Activated B cell treated with CpG ODN at 0.5 μM for 24 hours (primary cell): Measurements from ENCODE around the gene IYD. TPM values are rescaled to one million over a fixed set of nuclear protein-coding genes. Genes with fewer than 3 reads are reported as not detected.

ENCODE experiments used
- ATAC-seq: fragments of 200-7000 bp; cut with Tn5 transposase; one replicate; pipeline ENCODE4 v1.10.0; 2021; ENCODE audit warnings: low read depth, mild to moderate bottlenecking, moderate library complexity
- CTCF ChIA-PET: fragments of 350-600 bp; sonication (Branson Sonifier 250); formaldehyde crosslinking; loops from one replicate; lab custom pipeline; 2021; ENCODE audit warnings: antibody characterized with exemption; lab: Charles Lee
- POLR2A ChIA-PET: fragments of 350-600 bp; sonication (Branson Sonifier 250); formaldehyde crosslinking; loops from one replicate; lab custom pipeline; 2021; ENCODE audit warnings: antibody characterized with exemption; lab: Charles Lee
- DNase-seq: peaks from one replicate; pipeline ENCODE4 v3.0.0; 2022
- H3K27ac Mint-ChIP-seq: one replicate; pipeline ENCODE4 v1.8.0; 2020; ENCODE audit warnings: mixed read lengths
- H3K27me3 Mint-ChIP-seq: one replicate; pipeline ENCODE4 v1.8.0; 2021; ENCODE audit warnings: mixed read lengths
- H3K36me3 Mint-ChIP-seq: one replicate; pipeline ENCODE4 v1.8.0; 2021; ENCODE audit warnings: low read depth, mixed read lengths
- H3K4me1 Mint-ChIP-seq: one replicate; pipeline ENCODE4 v1.8.0; 2021; ENCODE audit warnings: mixed read lengths
- H3K4me3 Mint-ChIP-seq: one replicate; pipeline ENCODE4 v1.8.0; 2020; ENCODE audit warnings: mild to moderate bottlenecking, mixed read lengths
- H3K9me3 Mint-ChIP-seq: one replicate; pipeline ENCODE4 v1.8.0; 2020; ENCODE audit warnings: mixed read lengths
- intact Hi-C: fragments of 100-400 bp; cut with micrococcal nuclease; formaldehyde crosslinking; loops from one replicate; pipeline ENCODE4 v1.15.1; 2024
- total RNA-seq: library from RNA; stranded (reverse); gene quantifications from 2 replicates; pipeline ENCODE4 v1.2.3, GENCODE V29; 2022
- TF ChIP-seq, protein P1 (sequence below): fragments of 200-600 bp; IDR thresholded peaks from one replicate; pipeline ENCODE4 v1.8.0; 2022; ENCODE audit warnings: antibody characterized with exemption, mild to moderate bottlenecking

The IYD gene
- total RNA-seq, 1 donor from 2014 or later, result not detected

DNA sequence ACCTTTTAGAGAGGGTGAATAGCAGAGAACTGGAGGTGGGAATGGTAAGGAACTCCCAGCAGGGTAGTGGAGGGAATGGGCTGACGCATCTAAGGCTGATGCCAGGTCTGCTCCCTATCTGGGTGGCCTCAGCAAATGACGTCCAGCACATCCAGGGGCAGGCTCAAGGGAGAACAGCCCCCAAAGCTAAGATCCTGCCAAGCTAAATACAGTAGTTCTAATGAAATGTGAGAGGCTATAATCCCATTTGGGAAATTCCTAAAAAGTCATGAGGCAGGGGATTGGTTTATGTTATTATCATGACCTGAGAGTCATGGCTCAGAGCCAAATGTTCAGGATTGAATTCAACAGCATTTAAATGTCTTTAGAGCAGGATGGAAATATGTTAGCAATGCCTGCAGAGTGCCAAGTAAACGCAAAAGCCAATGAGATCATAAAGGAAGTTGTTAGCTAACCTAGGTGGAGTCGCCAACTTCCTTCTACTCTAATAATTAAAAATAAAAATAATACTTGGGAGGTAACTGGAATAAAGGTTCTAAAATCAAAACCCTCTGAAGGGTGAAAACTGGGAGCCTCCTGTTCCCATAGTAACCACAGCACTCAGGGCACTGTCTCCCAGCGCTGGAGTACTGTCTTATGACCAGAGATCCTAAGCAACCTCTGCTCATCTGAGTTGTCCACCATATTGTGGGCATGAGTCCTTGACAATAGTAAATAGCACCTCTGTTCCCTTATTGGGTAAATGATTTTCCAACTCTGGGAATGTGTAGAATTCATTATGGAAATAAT lies 34.8 kb downstream of the IYD start:
- CTCF ChIA-PET, result interaction anchor here (1.0 to 1.6 kb wide), 2 partner anchors 8 to 10 kb away, joined by 3 read pairs; no protein-coding TSS in a partner anchor

DNA sequence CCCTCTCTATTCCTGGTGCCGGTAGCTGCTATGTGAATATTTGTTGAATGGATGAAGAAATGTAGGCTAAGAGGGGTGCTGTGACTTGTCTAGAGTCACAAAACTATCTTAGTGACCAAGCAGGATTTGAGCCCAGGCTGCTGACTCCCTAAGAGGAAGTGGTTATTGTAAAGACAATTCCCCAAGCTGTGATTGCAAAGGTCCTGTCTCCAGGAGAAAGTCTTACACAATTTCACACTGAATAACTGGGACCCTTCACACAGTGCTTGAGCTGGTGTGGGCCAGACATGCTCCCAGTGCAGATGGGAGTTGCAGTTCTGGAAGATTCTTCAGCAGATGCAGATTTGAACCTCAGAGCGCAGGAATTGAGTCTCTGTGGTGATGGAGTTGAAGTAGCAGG lies 38.1 kb downstream of the IYD start:
- TF ChIP-seq, protein P1, sequence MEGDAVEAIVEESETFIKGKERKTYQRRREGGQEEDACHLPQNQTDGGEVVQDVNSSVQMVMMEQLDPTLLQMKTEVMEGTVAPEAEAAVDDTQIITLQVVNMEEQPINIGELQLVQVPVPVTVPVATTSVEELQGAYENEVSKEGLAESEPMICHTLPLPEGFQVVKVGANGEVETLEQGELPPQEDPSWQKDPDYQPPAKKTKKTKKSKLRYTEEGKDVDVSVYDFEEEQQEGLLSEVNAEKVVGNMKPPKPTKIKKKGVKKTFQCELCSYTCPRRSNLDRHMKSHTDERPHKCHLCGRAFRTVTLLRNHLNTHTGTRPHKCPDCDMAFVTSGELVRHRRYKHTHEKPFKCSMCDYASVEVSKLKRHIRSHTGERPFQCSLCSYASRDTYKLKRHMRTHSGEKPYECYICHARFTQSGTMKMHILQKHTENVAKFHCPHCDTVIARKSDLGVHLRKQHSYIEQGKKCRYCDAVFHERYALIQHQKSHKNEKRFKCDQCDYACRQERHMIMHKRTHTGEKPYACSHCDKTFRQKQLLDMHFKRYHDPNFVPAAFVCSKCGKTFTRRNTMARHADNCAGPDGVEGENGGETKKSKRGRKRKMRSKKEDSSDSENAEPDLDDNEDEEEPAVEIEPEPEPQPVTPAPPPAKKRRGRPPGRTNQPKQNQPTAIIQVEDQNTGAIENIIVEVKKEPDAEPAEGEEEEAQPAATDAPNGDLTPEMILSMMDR, result no peak
- H3K4me1 Mint-ChIP-seq, result peaks cover 6% of the 10 kb centered on the region
- intact Hi-C loops, result no loop called here
- CTCF ChIA-PET, result interaction anchor here (2.0 kb wide), 1 partner anchor 11 kb away, joined by 6 read pairs; no protein-coding TSS in a partner anchor
- H3K36me3 Mint-ChIP-seq, result no peaks in the 10 kb centered on the region
- peaks cover 11% of the 10 kb centered on the region for H3K9me3 Mint-ChIP-seq
- H3K27me3 Mint-ChIP-seq, result peaks cover 18% of the 10 kb centered on the region
- no peak overlapping the region for H3K27ac Mint-ChIP-seq
- no peak for DNase-seq
- H3K4me3 Mint-ChIP-seq, result no peak overlapping the region
- POLR2A ChIA-PET, result no interaction called here
- no peak for ATAC-seq

More for the DNA sequence above, 34.8 kb downstream of the IYD start:
- Mint-ChIP-seq H3K27ac (no peak overlapping the region), H3K27me3 (peaks cover 11% of the 10 kb centered on the region), H3K4me1 (no peaks in the 10 kb centered on the region), H3K4me3 (no peak overlapping the region), H3K9me3 (peaks cover 11% of the 10 kb centered on the region), H3K36me3 (no peaks in the 10 kb centered on the region)
- TF ChIP-seq, protein P1, result no peak
- ATAC-seq (no peak), DNase-seq (no peak)
- intact Hi-C loops, result no loop called here
- POLR2A ChIA-PET, result no interaction called here

DNA sequence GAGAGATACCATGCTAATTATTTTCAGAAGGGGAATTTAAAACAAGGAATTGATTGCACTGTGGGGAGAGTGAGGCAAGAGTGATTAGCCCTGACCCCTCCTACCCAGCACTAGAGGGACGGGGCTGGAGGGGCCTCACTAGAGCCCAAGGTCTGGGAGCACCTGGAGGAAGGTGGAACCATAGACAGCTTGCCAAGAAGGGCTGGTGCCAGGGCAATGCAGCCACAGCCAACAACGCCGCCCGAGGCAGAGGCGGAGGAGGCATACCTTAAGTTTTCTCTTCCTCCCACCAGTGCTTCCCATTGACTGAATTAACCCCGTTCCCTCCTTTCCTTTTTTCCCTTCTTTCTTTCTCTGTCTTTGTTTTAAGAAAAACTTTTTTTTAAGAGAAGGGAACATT lies 40.0 kb downstream of the IYD start:
- TF ChIP-seq, protein P1, result no peak
- Mint-ChIP-seq H3K27me3 (peaks cover 29% of the 10 kb centered on the region), H3K9me3 (peaks cover 11% of the 10 kb centered on the region), H3K36me3 (no peaks in the 10 kb centered on the region), H3K4me3 (no peak overlapping the region), H3K27ac (no peak overlapping the region), H3K4me1 (peaks cover 6% of the 10 kb centered on the region)
- ChIA-PET POLR2A (interaction anchor here (1.6 kb wide), 1 partner anchor 405 kb away, joined by 3 read pairs; no protein-coding TSS in a partner anchor), CTCF (interaction anchor here (1.6 kb wide), 1 partner anchor 14 kb away, joined by 10 read pairs; no protein-coding TSS in a partner anchor)
- ATAC-seq (no peak), DNase-seq (no peak)
- intact Hi-C loops, result no loop called here

DNA sequence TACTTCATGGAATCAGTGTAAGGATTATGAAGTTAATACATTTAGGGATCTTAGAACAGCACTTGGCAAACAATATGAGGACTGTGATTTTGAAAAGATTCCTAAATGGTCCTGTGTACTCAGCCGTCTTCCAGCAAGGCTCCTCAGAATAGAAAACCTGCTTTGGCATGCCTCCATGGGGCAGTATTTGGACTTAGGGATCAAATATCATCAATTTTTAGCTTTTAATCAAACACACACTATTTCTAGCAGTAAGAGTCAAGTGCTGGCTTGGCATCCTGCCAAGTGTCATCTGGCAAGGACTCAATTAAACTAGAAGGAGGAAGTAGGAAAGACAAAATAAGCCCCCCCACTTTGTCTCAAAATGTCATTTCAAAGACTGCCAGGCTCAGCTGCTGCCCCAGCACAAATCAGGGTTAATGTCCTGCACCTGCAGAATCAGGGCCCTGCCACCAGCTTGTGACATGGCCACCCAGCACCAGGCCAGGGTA lies 40.8 kb downstream of the IYD start:
- TF ChIP-seq, protein P1, result no peak
- ATAC-seq, result peak; percentile 31
- H3K27ac Mint-ChIP-seq, result no peak overlapping the region
- H3K9me3 Mint-ChIP-seq, result peaks cover 11% of the 10 kb centered on the region
- H3K4me1 Mint-ChIP-seq, result peaks cover 6% of the 10 kb centered on the region
- ChIA-PET POLR2A (interaction anchor here (1.6 kb wide), 1 partner anchor 404 kb away, joined by 3 read pairs; no protein-coding TSS in a partner anchor), CTCF (interaction anchor here (0.7 to 1.6 kb wide), 4 partner anchors 9 to 406 kb away, joined by 3 to 8 read pairs (median 4); no protein-coding TSS in a partner anchor)
- H3K36me3 Mint-ChIP-seq, result no peaks in the 10 kb centered on the region
- peak; percentile 29 for DNase-seq
- no peak overlapping the region for H3K4me3 Mint-ChIP-seq
- peaks cover 34% of the 10 kb centered on the region for H3K27me3 Mint-ChIP-seq
- intact Hi-C loops, result no loop called here

DNA sequence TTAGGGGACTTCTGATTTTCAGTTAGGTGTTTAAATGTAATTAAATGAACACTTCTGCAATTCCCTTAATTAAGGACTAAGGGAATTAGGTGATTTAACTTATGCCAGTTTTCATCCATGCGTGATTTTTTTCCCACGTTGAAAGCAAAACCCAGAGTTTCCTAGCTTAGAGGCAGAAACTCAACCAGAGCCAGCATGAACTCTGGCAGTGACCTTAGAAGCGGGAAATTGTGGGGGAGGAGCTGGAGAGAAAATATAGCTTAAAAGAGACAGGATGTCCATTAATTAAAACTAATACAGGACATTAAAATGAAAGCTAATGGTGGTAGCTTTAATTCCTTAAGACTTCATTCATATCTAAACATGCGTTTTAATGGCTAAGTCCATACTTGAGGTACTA lies 41.6 kb downstream of the IYD start:
- Mint-ChIP-seq H3K4me1 (peaks cover 6% of the 10 kb centered on the region), H3K9me3 (peaks cover 7% of the 10 kb centered on the region), H3K27me3 (peaks cover 38% of the 10 kb centered on the region), H3K27ac (no peak overlapping the region), H3K36me3 (no peaks in the 10 kb centered on the region), H3K4me3 (no peak overlapping the region)
- ChIA-PET POLR2A (interaction anchor here (0.6 to 1.6 kb wide), 2 partner anchors 64 to 403 kb away, joined by 3 to 4 read pairs; no protein-coding TSS in a partner anchor), CTCF (interaction anchor here (1.2 to 1.6 kb wide), 4 partner anchors 8 to 406 kb away, joined by 3 to 8 read pairs (median 4); no protein-coding TSS in a partner anchor)
- ATAC-seq (no peak), DNase-seq (no peak)
- intact Hi-C loops, result no loop called here
- TF ChIP-seq, protein P1, result no peak
